HG02763 (cell line): ENCODE measurements around the gene AMMECR1.

Experiments used
- ATAC-seq: cut with Tn5 transposase; IDR thresholded peaks from one replicate; pipeline ENCODE4 v1.9.1; 2021; ENCODE audit warnings: mild to moderate bottlenecking, moderate library complexity; ENCODE audit not compliant: unreplicated experiment

AMMECR1 gene

GRCh38 chrX:110311437-110312230 lies 6.3 kb downstream of the AMMECR1 start:
- ATAC-seq = no peak

GRCh38 chrX:110310896-110311295 lies 7.0 kb downstream of the AMMECR1 start:
- ATAC-seq = peak; percentile 75

GRCh38 chrX:110310000-110310790 lies 7.7 kb downstream of the AMMECR1 start:
- ATAC-seq = no peak

GRCh38 chrX:110308220-110308619 lies 9.7 kb downstream of the AMMECR1 start:
- ATAC-seq = no peak

- no peak for ATAC-seq
These were observed 13.0 kb downstream of the AMMECR1 start for GRCh38 chrX:110304884-110305283.

- no peak for ATAC-seq
These were observed 13.5 kb downstream of the AMMECR1 start for GRCh38 chrX:110304371-110304770.

- ATAC-seq = no peak
These were observed 14.9 kb downstream of the AMMECR1 start for GRCh38 chrX:110302975-110303374.

- no peak for ATAC-seq
These were observed 16.7 kb downstream of the AMMECR1 start for GRCh38 chrX:110301194-110301593.

GRCh38 chrX:110294087-110294486 lies 23.8 kb downstream of the AMMECR1 start:
- ATAC-seq = no peak

GRCh38 chrX:110293658-110294057 lies 24.2 kb downstream of the AMMECR1 start:
- ATAC-seq = no peak

- ATAC-seq = no peak
These were observed 30.3 kb downstream of the AMMECR1 start for GRCh38 chrX:110287605-110288004.

- ATAC-seq = no peak
These were observed 31.8 kb downstream of the AMMECR1 start for GRCh38 chrX:110286106-110286505.

GRCh38 chrX:110284159-110284558 lies 33.7 kb downstream of the AMMECR1 start:
- ATAC-seq = no peak

GRCh38 chrX:110282922-110283321 lies 35.0 kb downstream of the AMMECR1 start:
- no peak for ATAC-seq

- no peak for ATAC-seq
These were observed 36.5 kb downstream of the AMMECR1 start for GRCh38 chrX:110281377-110281776.

GRCh38 chrX:110280954-110281353 lies 36.9 kb downstream of the AMMECR1 start:
- ATAC-seq = no peak

GRCh38 chrX:110277609-110278008 lies 40.3 kb downstream of the AMMECR1 start:
- no peak for ATAC-seq

GRCh38 chrX:110276778-110277177 lies 41.1 kb downstream of the AMMECR1 start:
- peak; percentile 84 for ATAC-seq

GRCh38 chrX:110268886-110269285 lies 49.0 kb downstream of the AMMECR1 start:
- no peak for ATAC-seq

GRCh38 chrX:110268395-110268794 lies 49.5 kb downstream of the AMMECR1 start:
- ATAC-seq = no peak

GRCh38 chrX:110267874-110268273 lies 50.0 kb downstream of the AMMECR1 start:
- ATAC-seq = no peak

GRCh38 chrX:110265661-110266060 lies 52.2 kb downstream of the AMMECR1 start:
- ATAC-seq = no peak
